Measurements from ENCODE around the gene SRSF12.
"Not testable (repeated sequence)": the region's sequence is repeated elsewhere in the genome, so short reads cannot be mapped to it uniquely, and the experiment has no call there.

SRSF12 gene

GRCh38 chr6:89073014-89073620 lies 44.8 kb downstream of the SRSF12 start:
- DNase-seq (ENCODE audit: low read depth in 3 of 3), result no peak

GRCh38 chr6:89071036-89071435 lies 46.8 kb downstream of the SRSF12 start:
- no peak for DNase-seq (ENCODE audit: low read depth in 3 of 3)

- no peak for DNase-seq (ENCODE audit: low read depth in 3 of 3)
These were observed 48.2 kb downstream of the SRSF12 start for GRCh38 chr6:89069536-89070163.

GRCh38 chr6:89068695-89069094 lies 49.2 kb downstream of the SRSF12 start:
- no peak for DNase-seq (ENCODE audit: low read depth in 3 of 3)

GRCh38 chr6:89067796-89068195 lies 50.1 kb downstream of the SRSF12 start:
- no peak for DNase-seq (ENCODE audit: low read depth in 3 of 3)

GRCh38 chr6:89066940-89067646 lies 50.8 kb downstream of the SRSF12 start:
- no peak for DNase-seq (ENCODE audit: low read depth in 3 of 3)

- not testable (repeated sequence) for DNase-seq (ENCODE audit: low read depth in 3 of 3)
These were observed 51.8 kb downstream of the SRSF12 start for GRCh38 chr6:89066121-89066520.

- DNase-seq (ENCODE audit: low read depth in 3 of 3), result not testable (repeated sequence)
These were observed 52.9 kb downstream of the SRSF12 start for GRCh38 chr6:89064931-89065330.

- no peak for DNase-seq (ENCODE audit: low read depth in 3 of 3)
These were observed 54.0 kb downstream of the SRSF12 start for GRCh38 chr6:89063881-89064280.

GRCh38 chr6:89059227-89059626 lies 58.6 kb downstream of the SRSF12 start:
- DNase-seq (ENCODE audit: low read depth in 3 of 3), result no peak

GRCh38 chr6:89058627-89059026 lies 59.2 kb downstream of the SRSF12 start:
- no peak for DNase-seq (ENCODE audit: low read depth in 3 of 3)

- DNase-seq (ENCODE audit: low read depth in 3 of 3), result no peak
These were observed 60.1 kb downstream of the SRSF12 start for GRCh38 chr6:89057759-89058158.

- no peak for DNase-seq (ENCODE audit: low read depth in 3 of 3)
These were observed 63.7 kb downstream of the SRSF12 start for GRCh38 chr6:89054208-89054607.

- no peak for DNase-seq (ENCODE audit: low read depth in 3 of 3)
These were observed 66.2 kb downstream of the SRSF12 start for GRCh38 chr6:89051676-89052075.

- DNase-seq (ENCODE audit: low read depth in 3 of 3), result no peak
These were observed 67.2 kb downstream of the SRSF12 start for GRCh38 chr6:89050697-89051096.

- DNase-seq (ENCODE audit: low read depth in 3 of 3), result no peak
These were observed 67.7 kb downstream of the SRSF12 start for GRCh38 chr6:89050155-89050554.

GRCh38 chr6:89048985-89049384 lies 68.9 kb downstream of the SRSF12 start:
- no peak for DNase-seq (ENCODE audit: low read depth in 3 of 3)

- DNase-seq (ENCODE audit: low read depth in 3 of 3), result no peak
These were observed 69.5 kb downstream of the SRSF12 start for GRCh38 chr6:89048288-89048923.

- DNase-seq (ENCODE audit: low read depth in 3 of 3), result no peak
These were observed 70.4 kb downstream of the SRSF12 start for GRCh38 chr6:89047473-89047872.
